NCI-H2196 (cell line): ENCODE measurements around the gene TTYH1.
"Not testable (repeated sequence)": the region's sequence is repeated elsewhere in the genome, so short reads cannot be mapped to it uniquely, and the experiment has no call there.

ENCODE experiments used
- DNase-seq: peaks from one replicate; lab custom pipeline; 2025; ENCODE audit not compliant: unreplicated experiment; lab: John Stamatoyannopoulos, UW

The TTYH1 gene

DNA sequence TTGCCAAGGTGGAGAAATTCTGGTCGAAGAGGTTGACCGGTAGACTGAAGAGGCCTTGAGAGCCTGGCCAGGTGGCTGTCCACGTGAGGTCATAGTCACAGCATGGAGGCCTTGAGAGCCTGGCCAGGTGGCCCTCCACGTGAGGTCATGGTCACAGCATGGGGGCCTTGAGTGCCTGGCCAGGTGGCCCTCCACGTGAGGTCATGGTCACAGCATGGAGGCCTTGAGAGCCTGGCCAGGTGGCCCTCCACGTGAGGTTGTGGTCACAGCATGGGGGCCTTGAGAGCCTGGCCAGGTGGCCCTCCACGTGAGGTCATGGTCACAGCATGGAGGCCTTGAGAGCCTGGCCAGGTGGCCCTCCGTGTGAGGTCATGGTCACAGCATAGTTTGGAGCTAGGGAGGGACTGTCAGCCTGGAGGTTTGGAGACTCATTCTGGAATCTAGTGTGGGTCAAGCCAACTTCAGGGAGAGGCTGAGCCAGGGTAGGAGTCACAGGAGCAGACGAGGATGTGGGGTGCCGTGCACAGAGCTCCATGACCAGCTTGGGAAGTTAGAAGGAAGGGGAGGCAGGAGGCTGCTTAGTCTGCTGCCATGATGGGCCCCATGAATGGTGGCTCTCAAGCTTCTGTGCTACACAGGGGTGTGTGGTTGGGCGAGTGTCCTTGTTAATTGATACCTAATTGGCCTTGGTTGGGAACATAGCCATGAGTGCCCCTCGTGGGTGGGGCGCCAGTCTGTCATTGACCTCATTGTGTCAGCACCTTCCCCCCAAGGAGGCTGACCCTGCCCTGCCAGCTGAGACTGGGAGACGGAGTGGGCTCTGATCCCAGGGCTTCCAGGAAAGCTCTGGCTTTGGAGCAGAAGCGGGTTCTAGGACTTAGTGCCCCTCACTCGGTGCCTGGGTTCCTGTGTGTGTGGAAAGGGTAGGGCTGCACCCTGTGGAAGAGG lies 44.3 kb downstream of the TTYH1 start:
- DNase-seq = peak; percentile 68

DNA sequence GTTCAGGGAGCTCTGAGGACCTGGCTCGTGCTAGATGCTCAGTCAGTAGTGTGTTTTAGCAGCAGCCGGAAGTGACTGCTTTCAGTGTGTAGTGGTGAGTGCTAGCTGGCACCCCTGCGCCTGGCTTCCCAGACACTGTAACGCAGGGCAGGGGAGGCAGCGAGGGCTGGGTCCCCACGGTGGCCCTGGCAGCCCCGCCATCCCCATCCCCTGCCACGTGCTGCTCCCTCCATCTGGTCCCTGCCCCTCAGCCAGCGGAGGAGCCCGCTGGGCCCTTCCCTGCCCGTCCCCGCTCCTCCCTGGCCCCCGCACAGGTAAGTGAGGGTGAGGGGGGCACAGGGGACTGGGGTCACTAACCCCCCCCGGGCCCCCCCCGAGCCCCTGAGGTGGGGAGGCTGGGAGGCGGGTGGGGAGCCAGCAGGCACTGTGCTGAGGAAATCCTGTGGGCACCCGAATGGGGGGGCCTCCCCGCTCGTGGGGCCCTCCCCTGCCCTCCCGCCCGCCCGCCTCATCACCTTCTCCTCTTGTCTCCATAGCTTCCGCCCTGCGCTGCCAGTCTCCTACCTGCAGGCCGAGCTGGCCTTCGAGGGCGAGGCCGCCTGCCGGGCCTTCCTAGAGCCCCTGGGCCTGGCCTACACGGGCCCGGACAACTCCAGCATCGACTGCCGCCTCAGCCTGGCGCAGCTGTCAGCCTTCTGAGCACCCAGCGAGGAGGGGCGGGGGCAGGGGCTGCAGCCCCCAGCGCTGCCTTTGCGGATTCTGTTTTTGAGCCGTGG lies 45.2 kb downstream of the TTYH1 start:
- DNase-seq = no peak

DNA sequence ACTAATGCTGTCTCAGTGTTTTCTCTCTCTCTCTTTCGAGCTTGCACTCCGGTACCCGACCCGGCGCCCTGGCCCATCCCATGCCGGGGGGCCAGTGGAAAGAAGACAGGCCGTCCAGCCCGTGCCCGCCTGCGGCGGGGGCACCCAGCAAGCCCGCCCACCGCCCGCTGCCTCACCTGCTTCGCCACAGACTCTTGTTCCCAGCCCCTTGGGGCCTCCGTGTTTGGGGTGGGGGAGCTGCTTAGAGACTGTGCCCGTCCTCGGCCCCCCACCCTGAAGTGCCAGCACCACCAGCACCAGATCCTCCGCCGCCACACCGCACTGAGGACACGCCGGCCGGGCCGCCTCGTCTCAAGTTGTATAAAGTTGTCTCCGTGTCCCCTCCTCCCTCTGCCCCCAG lies 45.9 kb downstream of the TTYH1 start:
- no peak for DNase-seq

DNA sequence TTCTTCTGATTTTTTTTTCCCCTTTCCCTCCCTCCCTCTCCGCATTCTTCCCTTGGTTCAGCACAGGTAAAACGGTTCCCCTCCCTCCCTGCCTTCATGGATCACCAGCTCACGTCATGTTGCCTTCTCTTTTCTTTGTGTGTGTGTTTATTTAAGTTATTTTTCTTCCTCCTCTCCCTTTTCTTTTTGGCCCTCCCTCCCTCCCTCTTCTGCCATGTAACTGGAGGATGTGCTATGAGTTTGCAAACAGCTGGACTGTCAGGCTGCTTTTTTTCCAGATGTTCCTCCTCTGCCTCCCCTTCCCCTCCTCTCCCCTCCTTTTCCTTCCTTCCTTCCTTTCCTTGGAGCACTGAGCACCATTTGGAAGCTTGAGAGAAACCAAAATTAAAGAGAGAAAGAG lies 46.3 kb downstream of the TTYH1 start:
- DNase-seq = no peak

DNA sequence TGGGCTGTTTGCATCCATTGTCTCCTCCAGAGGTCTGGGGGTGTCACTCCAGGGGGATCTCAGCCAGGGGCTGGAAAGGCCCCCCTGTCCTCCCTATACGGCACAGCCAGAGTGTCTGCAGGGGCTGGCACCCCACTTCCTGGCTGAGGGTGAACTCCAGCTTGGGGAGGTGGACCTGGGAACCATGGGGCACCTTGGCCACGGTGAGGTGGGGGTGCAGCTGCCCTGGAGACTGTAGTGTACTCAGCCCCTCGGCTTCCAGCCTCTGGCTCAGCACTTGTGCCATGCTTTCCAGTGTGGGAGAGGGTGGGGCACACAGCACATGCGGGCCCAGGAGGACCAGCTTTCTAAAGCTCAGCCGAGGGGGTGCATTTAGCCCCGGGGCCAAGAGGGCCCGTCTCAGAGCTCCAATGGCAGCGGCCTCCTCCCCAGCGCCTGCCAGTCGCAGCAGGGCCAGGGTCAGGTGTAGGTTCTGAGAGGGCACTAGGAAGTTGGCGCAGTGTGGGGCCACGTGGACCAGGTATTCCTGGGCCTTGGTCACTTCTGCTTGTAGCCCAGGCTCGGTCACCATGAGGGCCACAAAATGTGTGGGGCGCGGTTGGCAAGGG lies 46.9 kb downstream of the TTYH1 start:
- no peak for DNase-seq

DNA sequence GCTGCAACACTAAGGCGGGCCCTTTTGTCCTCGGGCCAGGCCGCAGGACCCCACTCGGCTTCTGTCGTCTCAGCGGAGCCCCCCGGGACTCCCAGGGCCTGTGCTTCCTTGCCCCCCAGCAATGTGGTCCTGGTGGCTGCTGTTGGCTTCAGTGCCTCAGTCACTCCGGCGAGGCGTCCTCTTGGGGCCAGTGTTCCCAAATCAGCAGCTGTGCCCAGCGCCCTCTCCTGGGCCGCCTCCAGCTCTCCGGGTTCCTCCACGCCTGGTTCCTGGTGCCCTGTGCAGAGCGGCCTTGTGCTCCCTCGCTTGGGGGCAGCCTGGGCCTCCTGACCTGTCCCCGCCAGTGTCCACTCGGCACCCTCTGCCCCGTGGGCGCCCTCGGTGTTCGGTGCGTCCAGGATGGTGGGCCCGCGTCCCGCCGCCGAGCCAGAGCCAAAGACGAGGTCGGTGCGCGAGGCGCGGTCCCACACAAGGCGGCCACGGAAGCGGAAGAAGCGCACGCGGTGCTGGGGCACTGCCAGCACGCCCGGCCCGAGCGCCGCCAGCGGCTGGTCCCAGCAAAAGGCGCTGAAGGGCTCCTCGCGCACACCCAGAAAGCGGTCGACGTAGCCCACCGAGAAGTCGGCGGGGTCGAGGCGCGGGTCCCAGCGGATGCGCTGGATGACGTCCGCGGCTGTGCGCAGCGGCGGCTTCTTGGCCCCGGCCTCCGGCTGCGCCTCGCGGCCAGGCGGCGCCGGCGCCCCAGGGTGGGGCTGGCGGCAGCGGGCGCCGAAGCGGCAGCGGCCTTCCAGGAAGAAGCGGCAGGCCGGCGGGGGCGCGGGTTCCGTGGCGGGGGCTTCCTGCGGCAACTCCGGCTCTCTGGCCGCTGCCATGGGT lies 47.6 kb downstream of the TTYH1 start:
- DNase-seq = peak; percentile 56

DNA sequence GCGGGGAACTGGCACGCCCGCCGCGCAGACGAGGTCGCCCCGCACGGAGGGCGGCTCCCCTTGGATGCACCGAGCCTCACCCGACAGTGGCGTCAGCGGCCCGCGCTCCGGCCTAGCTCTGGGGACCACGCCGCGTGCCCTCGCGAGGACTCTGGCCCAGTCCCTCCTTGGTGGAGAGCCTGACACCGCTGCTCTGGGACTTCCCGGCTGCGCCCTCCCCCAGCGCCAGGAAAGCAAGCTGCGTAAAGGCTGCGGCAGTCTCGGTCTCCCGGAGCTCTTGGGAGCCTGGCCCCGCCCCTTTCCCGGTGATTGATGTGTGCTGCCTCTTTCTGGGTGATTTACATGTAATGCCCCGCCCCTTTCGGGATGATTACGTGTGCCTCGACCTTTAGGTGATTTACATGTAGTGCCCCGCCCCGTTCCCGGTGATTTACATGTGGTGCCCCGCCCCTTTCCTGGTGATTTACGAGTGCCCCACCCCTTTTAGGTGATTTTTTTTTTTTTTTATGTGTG lies 48.3 kb downstream of the TTYH1 start, which contains the start of gene LENG9:
Gene LENG9 (minus strand): TSS at position 248 of the 513 bp plus-strand sequence. CDS start 252 bp downstream, outside the sequence.
- DNase-seq = peak; percentile 99

DNA sequence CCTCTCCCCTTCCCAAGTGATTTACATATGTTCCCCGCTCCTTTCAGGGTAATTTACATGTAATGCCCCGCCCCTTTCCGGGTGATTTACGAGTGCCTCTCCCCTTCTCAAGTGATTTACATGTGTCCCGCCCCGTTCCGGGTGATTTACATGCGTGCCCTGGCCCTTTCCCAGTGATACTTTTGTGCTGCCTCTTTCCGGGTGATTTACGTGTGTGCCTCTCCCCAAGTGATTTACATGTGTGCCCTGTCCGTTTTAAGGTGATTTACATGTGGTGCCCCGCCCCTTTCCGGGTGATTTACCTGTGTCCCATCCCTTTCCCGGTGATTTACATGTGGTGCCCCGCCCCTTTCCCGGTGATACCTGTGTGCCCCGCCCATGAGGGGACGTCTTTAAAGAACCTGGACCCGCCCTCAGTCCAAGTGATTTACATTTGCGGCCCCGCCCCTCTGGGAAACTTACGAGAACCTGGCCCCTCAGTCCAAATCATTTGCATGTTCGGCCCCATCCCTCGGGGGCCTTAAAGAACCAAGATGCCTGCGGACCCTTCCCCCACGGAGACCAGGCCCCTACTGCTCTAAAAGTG lies 48.9 kb downstream of the TTYH1 start:
- peak; percentile 100 for DNase-seq

DNA sequence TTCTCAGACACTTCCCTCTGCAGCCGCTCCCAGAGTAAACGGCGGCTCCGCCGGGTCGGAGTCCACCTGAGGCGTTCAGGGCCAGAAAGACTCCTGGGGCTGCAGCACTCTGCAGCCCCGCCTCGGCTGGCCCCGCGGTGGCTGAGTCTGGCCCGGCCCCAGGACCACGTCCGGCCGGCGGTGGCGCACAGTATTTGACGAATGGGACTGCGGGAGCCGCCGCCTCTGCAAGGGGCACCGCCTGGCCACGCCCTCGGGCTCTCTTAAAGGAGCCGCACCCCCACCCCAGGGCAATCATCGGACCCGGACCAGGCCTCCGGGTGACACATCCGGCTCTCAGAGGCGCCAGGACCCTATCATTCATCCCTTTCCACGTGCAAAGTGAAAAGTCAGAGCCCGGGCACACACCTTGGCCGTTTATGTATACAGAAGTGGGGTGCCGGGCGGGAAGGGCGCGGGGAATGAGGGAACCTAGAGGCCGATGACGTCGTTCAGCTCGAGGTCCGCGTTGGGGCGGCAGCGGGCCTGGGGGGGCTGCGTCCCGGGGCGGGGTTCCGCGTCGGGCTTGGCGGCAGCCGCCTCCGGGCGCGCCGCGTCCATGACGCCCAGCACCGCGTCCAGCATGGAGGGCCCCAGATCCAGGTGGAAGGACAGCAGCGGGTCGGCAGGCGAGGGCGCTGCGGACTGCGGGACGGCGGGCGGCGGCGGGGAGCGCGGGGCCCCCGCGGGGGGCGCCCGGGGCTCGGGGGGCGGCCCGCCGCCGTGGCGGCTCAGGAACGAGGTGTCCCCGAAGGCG lies 49.6 kb downstream of the TTYH1 start:
- DNase-seq = peak; percentile 95

DNA sequence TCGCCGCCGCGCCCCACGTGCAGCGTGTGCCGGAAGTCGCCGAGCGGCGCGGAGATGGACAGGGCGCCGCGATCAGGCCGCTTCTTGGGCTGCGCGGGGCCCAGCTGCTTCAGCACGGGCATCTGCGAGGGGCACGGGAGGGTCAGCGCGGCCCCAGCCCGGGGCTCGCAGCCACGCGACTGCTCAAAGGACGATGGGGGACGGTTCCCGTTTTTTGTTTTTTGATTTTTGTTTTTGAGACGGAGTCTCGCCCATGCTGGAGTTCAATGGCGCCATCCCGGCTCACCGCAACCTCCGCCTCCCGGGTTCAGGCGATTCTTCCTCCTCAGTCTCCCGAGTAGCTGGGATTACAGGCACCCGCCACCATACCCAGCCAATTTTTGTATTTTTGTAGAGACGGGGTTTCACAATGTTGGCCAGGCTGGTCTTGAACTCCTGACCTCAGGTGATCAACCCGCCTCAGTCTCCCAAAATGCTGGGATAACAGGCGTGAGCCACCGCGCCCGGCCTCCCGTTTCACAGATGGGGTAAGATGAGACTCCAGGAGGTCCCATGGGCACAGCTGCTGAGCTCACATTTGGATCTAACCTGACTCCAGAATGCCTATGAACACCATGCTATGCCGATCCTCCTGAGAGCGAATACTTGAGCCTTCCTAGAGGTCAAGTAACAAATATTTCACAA lies 50.3 kb downstream of the TTYH1 start:
- DNase-seq = no peak

DNA sequence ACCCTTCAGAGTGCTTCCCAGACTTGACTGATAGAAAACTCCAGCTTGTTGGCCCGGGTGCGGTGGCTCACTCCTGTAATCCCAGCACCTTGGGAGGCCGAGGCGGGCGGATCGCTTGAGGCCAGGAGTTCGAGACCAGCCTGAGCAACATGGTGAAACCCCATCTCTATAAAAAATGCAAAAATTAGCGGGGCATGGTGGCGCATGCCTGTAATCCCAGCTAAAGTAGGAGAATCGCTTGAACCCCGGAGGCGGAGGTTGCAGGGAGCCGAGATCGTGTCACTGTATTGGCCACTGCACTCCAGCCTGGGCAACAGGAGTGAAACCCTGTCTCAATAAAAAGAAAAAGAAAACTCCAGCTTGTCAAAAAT lies 50.8 kb downstream of the TTYH1 start:
- DNase-seq = not testable (repeated sequence)

DNA sequence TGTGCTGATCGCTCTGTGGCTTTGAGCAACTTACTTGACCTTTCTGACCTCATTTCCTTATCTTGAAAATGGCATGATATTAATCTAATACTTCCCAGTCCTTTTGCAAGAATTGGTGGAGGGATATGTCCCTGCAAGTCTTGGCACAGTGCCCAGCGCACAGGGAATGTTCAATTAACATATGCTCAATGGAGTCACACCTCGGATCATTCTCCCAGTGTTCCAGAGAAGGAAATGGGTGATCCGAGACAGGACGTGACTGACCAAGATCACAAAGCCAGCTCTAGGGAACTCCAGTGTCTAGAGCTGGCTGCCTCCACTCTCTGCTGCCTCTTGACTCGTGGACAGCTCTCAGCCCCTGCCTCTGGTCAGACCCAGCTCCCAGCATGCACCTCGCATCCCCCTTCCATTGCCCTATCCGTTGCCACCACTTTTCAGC lies 54.3 kb downstream of the TTYH1 start:
- no peak for DNase-seq

DNA sequence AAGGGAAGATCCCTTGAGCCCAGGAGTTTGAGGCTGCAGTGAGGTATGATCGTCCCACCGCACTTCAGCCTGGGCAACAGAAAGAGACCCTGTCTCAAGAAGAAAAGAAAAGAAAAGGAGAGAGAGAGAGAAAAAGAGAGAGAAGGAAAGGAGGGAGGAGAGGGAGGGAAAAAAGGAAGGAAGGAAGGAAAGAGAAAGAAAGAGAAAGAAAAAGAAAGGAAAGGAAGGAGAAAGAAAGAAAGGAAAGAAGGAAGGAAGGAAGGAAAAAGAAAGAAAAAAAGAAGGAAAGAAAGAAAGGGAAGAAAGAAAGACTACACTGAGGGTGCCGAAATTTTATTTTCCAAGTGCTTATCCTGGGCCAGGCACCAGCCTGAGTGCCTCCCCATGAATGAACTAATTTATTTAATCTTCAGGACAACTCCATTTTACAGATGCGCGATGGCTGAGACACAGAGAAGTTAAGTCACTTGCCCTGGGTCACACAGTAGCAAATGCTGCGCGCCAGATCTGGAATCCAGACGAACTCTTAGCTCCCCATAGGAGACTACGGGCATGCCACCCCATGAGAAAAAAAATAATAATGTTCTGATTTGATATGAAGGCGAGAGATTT lies 55.1 kb downstream of the TTYH1 start:
- DNase-seq = no peak

DNA sequence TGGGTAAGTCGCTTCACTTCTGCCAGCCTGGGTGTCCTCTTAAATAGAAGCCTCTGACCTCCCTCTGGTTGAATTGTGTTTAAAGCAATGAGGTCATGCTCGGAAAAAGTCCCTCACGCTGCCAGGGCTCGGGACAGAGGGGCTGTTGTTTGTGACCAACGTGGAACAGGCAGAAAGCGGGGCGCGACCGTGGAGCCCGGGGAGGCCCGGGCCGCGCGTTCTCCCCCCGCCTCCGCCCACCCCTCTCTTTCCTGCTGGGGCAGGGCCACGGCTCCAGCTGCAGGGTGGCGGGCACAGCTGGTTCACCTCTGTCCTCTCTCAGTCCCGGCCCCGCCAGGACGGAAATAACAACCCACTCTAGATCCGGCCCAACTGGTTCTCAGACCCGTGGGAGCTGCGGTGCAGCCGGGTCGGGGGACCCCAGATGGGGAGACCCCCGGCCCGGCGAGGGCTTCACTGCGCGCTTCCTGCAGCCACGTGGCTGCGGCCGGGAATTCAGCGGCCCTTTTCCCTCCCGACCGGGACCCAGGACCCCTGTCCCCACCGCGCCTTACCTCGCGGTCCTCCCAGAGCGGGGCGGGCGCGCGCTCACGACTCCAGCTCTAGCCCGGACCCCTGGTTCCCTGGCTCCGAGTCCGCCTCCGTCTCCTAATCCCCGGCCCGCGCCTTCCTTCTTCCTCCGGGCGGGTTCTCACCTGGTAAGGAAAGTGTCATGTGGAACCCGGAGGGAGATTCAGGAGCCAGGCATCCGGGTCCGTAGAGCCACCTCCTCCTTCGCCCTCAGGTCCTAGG lies 55.9 kb downstream of the TTYH1 start:
- peak; percentile 26 for DNase-seq

DNA sequence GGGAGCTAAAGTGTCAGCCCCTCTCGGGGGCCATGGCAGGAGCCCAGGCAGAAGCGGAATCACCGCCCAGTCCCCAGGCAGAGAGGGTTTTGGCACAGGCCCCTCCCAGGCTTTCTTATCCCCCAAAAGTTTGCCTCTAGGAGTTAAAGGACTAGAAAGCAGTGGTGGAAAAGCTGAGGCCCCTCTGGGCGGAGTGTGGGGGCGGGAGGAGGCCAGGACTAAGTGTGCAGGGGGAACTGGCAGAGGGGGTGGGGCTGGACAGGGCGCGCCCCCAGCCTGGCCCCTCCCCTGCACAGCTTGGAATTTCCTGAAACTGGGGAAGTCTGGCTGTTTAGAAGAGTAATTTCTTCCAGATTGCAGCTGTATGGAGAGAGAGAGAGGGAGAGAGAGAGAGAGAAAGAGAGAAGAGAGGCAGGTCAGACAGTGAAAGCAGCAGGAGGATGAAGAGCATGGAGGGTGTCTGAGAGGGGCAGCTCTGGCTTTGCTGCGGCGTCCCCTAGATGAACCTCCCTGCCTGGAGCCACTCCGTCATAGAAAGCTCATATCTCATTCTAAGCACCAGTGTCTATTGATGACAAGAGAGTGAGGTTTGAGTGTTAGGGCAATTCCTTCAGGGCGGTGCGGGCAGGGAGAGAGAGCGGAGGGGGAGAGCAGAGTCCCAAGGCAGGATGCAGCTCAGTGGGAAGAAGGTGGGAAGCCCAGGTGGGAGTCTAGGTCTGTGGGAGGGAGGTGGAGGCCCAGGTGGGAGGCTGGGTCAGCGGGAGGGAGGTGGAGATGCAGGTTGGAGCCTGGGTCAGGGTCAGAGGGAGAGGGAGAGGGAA lies 58.0 kb downstream of the TTYH1 start, which contains the start of gene CDC42EP5:
Gene CDC42EP5 (minus strand): TSS at position 226 of the 821 bp plus-strand sequence. CDS start 7,749 bp downstream, outside the sequence.
- DNase-seq = no peak

DNA sequence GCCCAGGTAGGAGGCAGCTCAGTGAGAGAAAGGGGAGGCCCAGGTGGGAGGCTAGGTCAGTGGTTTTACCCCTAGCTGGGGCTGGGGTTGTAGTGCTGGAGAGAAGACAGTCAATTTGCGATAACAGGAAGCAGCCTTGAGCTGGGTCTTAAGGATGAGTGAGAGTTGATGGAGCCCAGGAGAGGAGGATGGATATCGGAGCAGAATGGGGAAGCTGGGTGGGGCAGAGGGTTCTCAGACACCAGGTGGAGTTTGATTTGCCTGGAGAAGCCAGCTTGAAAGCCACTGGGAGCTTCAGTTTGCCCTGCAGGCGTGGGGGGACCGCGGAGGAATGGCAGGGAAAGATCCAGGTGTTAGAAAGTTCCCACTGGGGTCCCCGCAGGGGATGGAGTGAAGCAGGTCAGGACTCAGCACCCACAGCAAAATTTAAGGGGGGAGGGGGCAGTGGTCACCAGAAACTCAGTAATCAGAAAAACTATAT lies 58.7 kb downstream of the TTYH1 start:
- no peak for DNase-seq
